GM19023 (cell line): Measurements from ENCODE around the gene ADRA2C.

Source experiments
- ATAC-seq: cut with Tn5 transposase; IDR thresholded peaks from one replicate; pipeline ENCODE4 v1.9.1; 2021; ENCODE audit warnings: mild to moderate bottlenecking, moderate library complexity; ENCODE audit not compliant: unreplicated experiment

ADRA2C gene

DNA sequence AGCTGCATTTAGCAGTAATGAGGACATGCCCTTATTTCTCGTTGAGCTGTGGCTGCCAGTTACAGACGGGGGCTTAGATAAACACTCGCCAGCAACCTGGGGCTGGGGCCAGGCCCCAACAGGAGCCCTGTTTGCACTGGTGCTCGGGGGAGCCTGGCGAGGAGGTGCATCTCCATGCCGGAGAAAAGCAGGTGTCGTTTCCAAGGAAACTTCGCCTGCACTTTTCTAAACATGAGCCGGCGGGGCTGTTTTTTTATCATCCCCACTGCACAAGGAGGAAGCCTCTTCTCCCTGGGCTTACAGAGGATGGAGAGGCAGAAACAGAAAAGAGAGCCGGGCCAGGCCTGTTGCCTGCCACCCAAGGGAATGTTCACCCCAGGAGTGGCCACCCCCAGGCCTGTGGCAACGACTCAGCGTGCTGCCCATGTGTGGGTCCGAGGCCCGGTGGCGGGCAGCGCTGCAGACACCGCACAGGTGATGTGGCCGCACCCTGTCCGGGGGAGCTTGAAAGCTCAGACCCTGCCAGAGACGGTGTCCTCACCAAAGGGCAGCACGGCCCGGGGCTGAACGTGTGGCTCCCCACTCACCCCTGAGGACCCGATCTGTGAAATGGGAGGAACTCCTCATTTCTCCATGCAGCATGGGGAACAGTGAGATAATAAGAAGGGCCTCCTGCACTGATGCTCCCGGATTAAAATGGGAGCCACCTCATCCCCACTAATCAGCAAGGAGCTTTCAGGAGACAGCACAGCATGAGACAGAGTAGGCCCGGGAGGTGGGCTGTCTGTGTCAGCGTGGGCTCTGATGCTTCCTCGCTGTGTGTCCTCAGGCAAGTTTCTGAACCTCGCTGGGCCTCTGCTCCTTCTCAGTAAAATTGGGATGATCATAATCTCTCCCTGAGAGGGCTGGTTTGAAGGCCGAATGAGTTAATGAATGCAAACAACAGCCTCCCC, 33.8 kb upstream of the ADRA2C start:
- ATAC-seq = no peak

DNA sequence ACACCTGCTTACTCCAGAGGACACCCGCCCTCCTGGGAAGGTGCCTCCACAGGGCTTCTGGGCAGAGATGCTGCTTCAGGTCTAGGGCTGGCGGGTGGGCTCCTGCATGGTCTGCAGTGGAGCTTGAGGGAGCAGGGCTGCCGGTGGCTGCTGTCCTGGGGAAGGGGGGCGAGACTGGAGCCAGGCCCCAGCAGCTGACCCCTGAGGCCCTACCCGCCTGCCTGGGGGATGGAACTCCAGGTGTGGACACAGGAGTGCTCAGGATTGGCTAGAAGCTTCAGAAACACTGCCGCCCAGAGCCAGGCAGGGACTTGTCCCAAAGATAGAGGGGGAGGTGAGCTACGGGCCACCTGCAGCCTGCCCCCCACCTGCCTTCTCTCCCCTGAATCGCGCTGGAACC, 33.0 kb upstream of the ADRA2C start:
- no peak for ATAC-seq

DNA sequence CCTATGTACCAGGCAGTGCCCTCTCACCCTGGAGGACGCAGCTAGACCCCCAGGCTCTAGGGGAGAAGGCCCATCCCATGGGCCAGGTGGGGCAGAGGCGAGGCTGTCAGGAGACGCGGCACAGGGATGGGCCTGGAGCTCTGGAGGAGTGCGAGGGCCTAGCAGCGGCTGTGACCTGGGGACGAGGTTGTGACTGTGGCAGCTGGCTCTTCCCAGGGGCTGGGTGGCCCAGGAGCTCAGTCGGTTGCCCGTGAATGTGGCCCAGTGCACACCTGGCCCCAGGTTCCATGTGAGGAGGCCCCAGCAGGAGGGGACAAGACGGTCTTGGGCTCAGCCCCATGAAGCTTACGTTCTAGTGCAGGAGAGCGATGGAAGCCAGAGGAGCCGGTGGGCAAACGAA, 31.0 kb upstream of the ADRA2C start:
- ATAC-seq = no peak

DNA sequence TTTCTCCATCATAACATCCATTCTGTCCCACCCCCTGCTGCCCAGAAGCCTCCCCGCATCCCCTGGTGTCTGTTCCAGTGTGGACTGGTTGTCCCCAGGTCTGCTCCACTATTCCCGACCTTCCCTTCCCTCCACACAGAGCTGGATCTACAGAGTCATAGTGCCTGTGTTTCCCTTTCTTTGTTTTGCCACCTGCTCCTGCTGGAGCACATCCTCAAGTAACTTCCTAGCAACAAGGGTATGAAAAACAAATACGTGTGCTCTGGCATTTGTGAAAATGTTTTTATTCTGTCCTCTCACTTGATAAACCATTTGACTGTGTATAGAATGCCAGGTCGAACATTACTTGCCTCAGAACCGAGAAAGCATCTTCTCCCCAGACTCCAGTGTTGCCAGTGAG, 29.9 kb upstream of the ADRA2C start:
- no peak for ATAC-seq

DNA sequence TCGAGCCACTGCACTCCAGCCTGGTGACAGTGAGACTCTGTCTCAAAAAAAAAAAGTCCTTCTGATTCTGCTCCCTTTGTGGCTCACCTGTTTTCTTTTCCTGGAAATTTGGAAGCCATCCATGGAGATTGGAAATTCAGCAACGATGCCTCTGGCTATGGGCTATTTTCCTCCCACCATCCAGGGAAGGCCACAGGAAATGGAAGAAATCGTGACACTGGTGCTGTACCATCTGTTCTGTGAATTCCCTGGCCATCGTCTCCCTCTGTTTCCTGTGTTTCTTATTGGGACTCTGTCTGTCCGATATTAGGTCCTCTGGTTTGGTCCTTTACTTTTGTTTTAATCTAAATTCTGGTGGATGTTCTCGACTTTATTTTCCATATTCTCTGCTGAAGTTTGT, 29.4 kb upstream of the ADRA2C start:
- no peak for ATAC-seq

GRCh38 chr4:3739577-3739976, 26.6 kb upstream of the ADRA2C start:
- no peak for ATAC-seq

- ATAC-seq = no peak
Observed at GRCh38 chr4:3740256-3740655, 25.9 kb upstream of the ADRA2C start.

- no peak for ATAC-seq
Observed at GRCh38 chr4:3741217-3742011, 24.8 kb upstream of the ADRA2C start.

GRCh38 chr4:3742610-3743009, 23.6 kb upstream of the ADRA2C start:
- no peak for ATAC-seq

DNA sequence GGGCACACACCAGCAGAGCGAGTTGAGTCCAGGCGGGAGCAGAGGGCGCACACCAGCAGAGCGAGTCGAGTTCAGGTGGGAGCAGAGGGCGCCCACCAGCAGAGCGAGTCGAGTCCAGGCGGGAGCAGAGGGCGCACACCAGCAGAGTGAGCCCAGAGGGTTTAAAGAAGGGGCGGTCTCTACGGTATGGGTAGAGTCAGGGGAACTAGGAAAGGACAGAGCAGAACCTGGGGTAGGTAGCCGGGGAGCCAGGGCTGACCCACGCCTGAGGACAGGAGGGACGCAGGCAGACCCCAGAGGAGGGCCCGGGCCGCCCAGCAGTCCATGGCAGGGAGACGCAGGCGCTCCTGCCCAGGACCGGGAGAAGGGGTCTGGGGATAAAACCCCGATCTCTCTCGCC, 22.0 kb upstream of the ADRA2C start:
- no peak for ATAC-seq

DNA sequence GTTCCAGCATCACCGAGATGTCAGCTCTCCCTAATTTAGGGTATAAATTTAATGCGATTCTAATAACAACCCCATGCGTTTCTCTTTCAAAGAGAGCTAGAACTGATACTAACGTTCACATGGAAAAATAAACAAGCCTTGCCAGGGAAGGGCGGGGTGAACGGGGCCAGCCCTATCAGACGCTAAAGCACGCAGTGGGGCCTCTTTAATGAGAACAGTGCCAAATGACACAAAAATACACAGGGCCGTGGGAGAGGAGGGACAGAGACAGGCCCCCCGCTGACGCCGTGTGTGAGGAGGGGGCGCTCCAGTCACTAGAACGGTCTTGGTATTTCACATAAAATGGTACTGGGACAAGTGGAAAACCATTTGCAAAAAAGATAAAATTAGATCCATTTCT, 21.3 kb upstream of the ADRA2C start:
- no peak for ATAC-seq

DNA sequence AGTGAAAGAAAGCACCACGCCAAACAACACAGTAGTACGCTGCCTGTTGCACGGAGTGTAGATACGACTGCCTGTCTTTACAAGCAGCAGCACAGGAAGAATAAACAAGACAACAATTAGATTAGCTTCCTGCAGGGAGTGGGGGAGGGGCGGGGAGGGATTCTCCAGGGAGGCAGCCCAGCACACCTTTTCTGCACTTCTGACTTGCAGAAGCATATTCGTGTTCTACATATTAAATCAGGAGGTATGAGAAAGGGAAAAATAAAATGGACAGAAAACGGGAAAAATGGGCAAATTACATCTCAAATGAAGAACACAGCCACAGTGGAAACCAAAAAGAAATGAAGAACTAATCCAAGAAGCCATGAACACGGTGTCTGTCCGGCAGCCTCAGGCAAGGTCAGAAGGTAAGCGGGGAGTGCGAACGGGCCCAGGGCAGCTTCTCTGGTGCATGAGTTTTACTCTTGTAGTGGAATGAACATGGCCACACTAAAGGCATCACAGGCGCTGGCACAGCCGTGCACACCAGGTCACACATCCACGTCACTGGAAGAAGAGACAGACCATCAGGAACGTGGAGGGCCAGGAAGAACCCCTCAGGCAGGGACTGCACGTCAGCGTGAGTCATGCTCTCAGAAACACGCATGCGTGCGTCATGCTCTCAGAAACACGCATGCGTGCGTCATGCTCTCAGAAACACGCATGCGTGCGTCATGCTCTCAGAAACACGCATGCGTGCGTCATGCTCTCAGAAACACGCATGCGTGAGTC, 20.1 kb upstream of the ADRA2C start:
- no peak for ATAC-seq

GRCh38 chr4:3746701-3747580, 19.2 kb upstream of the ADRA2C start:
- no peak for ATAC-seq

GRCh38 chr4:3747581-3747904, 18.6 kb upstream of the ADRA2C start:
- ATAC-seq = no peak

DNA sequence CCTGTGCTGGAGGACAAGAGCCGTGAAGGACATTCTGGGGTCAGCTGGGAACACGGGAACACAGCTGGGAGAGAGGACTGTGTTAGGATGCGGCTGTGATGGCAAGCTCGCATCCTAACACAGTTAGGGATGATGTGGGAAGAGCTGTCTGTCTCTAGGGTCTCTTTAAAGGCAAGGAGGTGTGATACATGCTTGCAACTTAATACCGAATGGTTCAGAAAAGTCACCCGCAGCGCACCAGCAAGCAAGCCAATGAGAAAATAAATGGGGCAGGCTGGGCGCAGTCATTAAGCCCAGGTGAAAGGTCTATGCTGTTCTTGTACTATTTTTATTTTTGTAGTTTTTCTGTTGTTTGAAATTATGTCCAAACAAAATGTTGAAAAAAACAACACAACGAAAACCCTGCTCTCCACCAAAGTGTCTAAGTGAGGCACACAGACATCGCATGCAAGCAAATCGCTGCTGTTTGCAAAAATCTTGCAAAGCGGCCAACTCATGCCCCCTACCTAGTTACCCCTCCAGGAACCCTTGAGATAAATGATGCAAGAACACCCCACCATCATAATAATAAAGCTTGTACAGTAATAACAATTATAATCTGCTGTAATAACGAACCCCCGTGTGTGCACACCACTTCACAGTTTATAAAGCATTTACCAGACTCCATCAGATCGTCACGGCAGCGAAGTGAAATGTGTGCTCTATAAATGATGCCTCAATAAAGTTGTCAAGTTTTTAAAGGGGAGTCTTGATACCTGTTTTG, 17.9 kb upstream of the ADRA2C start:
- no peak for ATAC-seq

GRCh38 chr4:3749081-3749480, 17.1 kb upstream of the ADRA2C start:
- ATAC-seq = no peak

DNA sequence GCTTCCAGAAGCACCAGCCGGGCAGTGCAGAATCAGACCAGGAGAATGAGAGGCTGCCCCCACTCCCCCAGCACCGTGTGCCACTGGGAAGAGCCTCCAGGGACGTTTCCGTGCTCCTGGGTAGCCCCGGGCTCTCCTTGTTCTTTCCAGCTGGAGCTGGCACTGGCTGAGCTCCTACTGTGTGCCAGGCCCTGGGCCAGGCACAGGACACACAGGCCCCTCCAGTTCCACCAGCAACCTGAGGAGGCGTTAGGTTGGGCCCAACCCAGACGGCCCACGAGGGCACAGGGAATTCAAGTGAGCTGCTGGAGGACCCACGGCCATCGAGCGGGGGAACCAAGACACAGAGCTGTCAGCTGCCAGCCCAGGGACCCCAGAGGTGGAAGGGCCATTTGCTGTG, 15.9 kb upstream of the ADRA2C start:
- no peak for ATAC-seq

GRCh38 chr4:3752022-3752421, 14.2 kb upstream of the ADRA2C start:
- no peak for ATAC-seq

GRCh38 chr4:3753726-3754412, 12.3 kb upstream of the ADRA2C start:
- no peak for ATAC-seq
